HL-60 (cell line): Measurements from ENCODE around the gene AAK1.

Experiments used
- CTCF ChIP-seq: IDR thresholded peaks from one replicate; pipeline ENCODE4 v1.5.1; 2011; ENCODE audit warnings: low read length, control low read depth, inconsistent platforms; ENCODE audit not compliant: insufficient read depth
- REST ChIP-seq: IDR thresholded peaks from 2 replicates; pipeline ENCODE4 v1.6.1; 2012; ENCODE audit warnings: low read depth; ENCODE audit not compliant: insufficient replicate concordance
- SPI1 ChIP-seq: IDR thresholded peaks from 2 replicates; pipeline ENCODE4 v1.6.1; 2012; ENCODE audit warnings: low read depth, mild to moderate bottlenecking, borderline replicate concordance

- no peak for TF ChIP-seq CTCF
- TF ChIP-seq REST = no peak
- TF ChIP-seq SPI1 = no peak
These were observed 65.4 kb downstream of the AAK1 start for GRCh38 chr2:69578198-69578540.
